HG03469 (cell line): ENCODE data around the gene MAGEA11.
A peak's percentile ranks its signal among the peaks of the same experiment; 100 is the strongest.
"Not testable (repeated sequence)": the region's sequence is repeated elsewhere in the genome, so short reads cannot be mapped to it uniquely, and the experiment has no call there.

Source experiments
- ATAC-seq: cut with Tn5 transposase; IDR thresholded peaks from one replicate; pipeline ENCODE4 v1.9.1; 2021; ENCODE audit warnings: mild to moderate bottlenecking, moderate library complexity, moderate number of reproducible peaks; ENCODE audit not compliant: unreplicated experiment

The MAGEA11 gene, protein sequence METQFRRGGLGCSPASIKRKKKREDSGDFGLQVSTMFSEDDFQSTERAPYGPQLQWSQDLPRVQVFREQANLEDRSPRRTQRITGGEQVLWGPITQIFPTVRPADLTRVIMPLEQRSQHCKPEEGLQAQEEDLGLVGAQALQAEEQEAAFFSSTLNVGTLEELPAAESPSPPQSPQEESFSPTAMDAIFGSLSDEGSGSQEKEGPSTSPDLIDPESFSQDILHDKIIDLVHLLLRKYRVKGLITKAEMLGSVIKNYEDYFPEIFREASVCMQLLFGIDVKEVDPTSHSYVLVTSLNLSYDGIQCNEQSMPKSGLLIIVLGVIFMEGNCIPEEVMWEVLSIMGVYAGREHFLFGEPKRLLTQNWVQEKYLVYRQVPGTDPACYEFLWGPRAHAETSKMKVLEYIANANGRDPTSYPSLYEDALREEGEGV

DNA sequence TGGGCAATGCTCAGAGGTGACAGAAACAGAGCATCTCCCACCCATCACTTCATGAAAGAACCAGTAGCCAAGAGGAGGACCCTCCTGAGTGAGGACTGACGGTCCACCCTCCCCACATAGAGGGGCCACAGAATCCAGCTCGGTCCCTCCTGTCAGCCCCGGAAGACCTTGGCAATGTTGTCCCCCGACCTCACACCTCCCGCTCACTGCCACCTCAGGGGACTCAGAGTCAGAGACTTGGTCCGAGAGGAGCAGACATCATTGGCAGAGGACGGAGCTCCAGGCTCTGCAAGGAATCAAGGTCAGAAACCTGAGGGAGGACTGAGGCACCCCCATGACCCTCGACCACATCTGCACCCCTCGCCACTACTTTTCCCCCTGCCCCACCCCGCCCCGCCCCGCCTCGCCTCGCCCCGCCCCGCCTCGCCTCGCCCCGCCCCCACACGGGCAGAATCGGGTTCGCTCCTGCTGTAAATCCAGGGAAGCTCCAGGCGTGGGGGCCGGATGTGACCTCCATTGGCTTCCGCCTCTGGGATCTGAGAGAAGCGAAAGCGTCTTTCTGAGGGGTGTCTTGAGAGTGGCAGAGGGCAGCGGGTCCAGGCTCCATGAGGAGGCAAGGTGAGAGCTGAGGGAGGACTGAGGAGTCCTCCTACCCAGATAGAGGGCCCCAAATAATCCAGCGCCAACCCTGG lies at the start of gene MAGEA11:
MAGEA11 (plus strand) TSS at position 516 of the 692 bp plus-strand sequence. CDS start 1,100 bp downstream, outside the sequence.
- no peak for ATAC-seq

GRCh38 chrX:149675088-149675487 lies 36.8 kb upstream of the MAGEA11 start:
- ATAC-seq = not testable (repeated sequence)

DNA sequence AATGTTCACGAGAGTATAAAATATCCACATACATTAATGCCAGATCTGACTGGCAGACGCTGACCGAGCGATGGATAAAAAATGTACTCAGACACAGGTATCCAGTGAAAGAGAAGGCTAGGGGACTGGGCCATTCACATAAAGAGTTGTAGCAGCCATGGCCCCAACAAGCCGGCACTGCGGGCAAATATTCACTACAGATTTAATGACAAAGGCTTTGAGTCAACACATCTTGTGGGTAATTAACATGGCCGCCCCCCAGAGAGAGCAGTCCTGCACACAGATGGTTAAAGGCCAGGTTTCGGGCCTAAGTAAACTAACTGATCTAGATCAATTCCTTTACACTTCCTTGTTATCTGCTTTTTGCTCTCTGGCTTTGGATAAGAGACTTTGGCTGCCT lies 36.3 kb upstream of the MAGEA11 start:
- ATAC-seq = not testable (repeated sequence)

DNA sequence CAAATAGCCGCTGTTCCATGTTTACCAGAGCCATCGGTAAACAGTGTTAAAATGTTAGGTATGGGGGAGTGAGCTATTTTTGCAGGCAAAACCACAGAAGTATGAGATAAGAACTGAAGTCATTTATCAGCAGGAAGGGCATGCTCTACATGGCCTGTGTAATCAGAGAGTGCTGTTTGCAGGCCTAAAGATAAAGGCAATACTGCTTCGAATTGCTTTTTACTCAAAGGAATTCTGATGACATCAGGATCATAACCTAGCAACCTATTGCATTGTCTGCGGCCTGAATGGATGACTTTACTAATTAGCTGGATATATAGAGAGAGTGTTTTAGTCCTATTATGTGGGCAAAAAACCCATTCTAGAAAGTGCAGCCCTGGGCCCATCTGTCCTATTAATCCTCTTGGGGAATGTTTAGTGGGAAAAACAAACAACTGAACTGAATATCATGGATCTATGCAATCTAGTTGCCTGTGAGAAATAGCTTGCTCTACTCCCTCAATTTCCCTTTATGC lies 32.6 kb upstream of the MAGEA11 start:
- not testable (repeated sequence) for ATAC-seq

- no peak for ATAC-seq
Measured at GRCh38 chrX:149681182-149681581, 30.7 kb upstream of the MAGEA11 start.

GRCh38 chrX:149682031-149682430 lies 29.8 kb upstream of the MAGEA11 start:
- no peak for ATAC-seq

GRCh38 chrX:149682956-149683947 lies 28.6 kb upstream of the MAGEA11 start:
- ATAC-seq = no peak

GRCh38 chrX:149683966-149684730 lies 27.7 kb upstream of the MAGEA11 start:
- no peak for ATAC-seq

DNA sequence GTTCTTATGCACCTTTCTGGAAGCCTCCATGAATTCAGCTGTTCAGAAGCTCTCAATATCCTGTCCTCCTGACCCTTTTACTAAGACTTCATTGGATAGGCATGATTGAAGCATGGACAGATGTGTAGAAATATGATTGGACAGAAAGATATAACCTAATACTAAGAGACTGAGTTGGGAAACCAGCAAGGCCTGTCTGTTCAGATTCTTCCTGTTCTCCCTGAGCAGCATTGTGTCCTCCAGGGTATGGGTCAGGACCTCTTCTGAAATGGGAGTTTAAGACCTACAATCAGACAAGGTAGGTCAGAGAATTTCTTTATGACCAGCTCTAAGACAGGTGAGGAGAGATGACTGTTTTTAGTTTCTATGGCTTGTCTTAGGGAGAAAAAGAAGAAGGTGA lies 23.9 kb upstream of the MAGEA11 start:
- no peak for ATAC-seq

- ATAC-seq = no peak
Measured at GRCh38 chrX:149688552-149688951, 23.3 kb upstream of the MAGEA11 start.

GRCh38 chrX:149691794-149692193 lies 20.1 kb upstream of the MAGEA11 start:
- no peak for ATAC-seq

- ATAC-seq = not testable (repeated sequence)
Measured at GRCh38 chrX:149692686-149693272, 19.1 kb upstream of the MAGEA11 start.

DNA sequence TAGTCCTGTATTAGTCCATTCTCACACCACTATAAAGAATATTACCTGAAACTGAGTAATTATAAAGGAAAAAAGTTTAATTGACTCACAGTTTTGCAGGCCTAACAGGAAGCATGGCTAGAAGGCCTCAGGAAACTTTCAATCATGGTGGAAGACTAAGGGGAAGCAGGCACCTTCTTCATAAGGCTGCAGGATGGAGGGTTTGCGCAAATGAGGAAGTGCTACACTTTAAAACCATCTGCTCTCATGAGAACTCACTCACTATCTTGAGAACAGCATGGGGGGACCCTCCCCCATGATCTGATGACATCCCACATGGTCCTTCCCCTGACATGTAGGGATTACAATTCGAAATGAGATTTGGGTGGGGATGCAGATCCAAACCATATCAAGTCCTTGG lies 12.1 kb upstream of the MAGEA11 start:
- ATAC-seq = no peak

DNA sequence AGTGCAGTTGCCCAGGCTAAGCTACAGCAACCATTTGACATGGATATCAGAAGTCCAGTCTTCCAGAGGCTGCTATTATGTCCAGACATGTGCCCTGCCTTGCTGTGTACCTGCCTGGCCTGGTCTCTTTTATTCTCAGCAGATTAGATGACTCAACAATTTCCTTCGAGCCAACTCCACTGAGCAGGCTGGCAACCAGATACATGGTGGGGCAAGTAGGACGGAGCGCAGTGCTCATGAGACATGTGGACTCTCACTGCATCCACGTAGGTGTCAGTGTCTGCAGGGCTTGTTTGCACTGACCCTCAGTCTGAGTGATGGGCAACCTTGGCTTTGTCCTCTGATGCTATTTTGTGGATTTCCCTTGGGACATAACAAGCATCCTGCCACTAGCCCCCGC lies 7.2 kb upstream of the MAGEA11 start:
- no peak for ATAC-seq

GRCh38 chrX:149707147-149707901 lies 4.5 kb upstream of the MAGEA11 start:
- no peak for ATAC-seq

DNA sequence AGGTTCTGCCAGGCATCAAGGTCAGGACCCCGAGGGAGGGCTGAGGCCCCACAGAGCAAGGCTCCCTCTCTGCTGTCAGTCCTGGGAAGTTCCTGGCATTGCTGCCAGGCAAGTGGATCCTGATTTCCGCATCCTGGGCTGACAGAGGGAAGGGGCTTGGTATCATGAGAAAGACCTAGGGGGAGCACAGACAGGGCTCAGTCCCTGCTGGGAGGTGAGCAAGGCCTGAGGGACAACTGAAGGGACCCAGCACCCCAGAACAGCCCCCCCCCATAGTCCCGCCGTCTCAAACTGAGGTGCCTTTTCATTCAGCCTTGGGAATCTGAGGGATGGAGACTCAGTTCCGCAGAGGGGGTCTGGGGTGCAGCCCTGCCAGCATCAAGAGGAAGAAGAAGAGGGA lies 971 bp downstream of the MAGEA11 start:
- no peak for ATAC-seq

DNA sequence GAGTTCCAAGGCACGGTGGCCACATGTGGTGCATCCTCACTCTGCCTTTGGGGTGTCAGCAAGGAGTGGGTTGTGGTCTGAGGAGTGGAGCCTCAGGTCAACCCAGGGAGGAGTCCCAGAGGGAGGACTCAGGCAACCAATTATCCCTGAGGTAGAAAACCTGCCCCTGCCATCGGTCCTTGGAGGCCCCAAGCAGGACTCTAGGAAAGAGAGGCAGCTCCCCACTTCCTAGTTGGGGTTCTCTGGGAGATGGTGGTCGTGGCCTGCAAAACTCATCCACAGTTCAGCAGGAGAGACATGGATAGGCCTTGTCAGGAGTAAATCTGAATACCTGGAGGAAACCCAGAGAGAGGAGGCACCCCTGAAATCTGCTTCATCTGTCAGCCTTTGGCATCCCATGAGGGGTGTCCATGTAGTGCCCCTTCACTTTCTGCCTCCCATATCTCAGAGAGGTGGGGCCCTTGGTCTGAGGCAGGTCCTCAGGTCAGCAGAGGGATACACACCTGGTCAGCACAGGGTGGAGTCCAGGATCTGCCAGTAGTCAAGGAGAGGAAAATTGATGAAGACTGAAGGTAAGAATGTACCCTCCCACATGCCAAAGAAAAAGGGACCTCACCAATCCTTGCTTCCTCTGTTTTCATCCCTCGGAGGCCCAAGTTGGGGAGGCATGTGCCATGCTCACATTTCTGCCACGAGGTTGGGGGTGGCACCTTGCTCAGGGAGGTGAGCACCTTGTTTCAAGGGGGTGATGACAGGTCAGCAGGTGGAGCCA lies 1.6 kb downstream of the MAGEA11 start:
- no peak for ATAC-seq

GRCh38 chrX:149715468-149715867 lies 3.6 kb downstream of the MAGEA11 start:
- ATAC-seq = peak; percentile 80
